Measurements from ENCODE around the gene ARHGDIG. TPM values are rescaled to one million over a fixed set of nuclear protein-coding genes. Genes with fewer than 3 reads are reported as not detected.
A peak's percentile ranks its signal among the peaks of the same experiment; 100 is the strongest.

Gene ARHGDIG
- total and polyA plus RNA-seq, 2 experiments from 2014 or later, result 3.1 to 6.5 TPM

- Histone ChIP-seq H3K9me3 (ENCODE audit: low read depth) (no peaks in the 10 kb centered on the region), H3K4me1 (ENCODE audit: low read depth) (peaks cover 11% of the 10 kb centered on the region), H3K27me3 (no peaks in the 10 kb centered on the region), H3K27ac (no peak overlapping the region), H3K36me3 (no peaks in the 10 kb centered on the region), H3K4me3 (no peak overlapping the region)
- DNase-seq (ENCODE audit: low read depth in 1 of 2, low spot score in 1 of 2), result no peak
- no peak for TF ChIP-seq CTCF (IDR thresholded peaks at IDR 0.05; ENCODE audit: low read depth, low read length)
These were observed 38.1 kb upstream of the ARHGDIG start for GRCh38 chr16:242281-242680.

- Histone ChIP-seq H3K9me3 (ENCODE audit: low read depth) (no peaks in the 10 kb centered on the region), H3K4me3 (no peak overlapping the region), H3K4me1 (ENCODE audit: low read depth) (peaks cover 11% of the 10 kb centered on the region), H3K36me3 (no peaks in the 10 kb centered on the region), H3K27ac (peak overlapping the region; percentile 4), H3K27me3 (no peaks in the 10 kb centered on the region)
- no peak for DNase-seq (ENCODE audit: low read depth in 1 of 2, low spot score in 1 of 2)
- no peak for TF ChIP-seq CTCF (IDR thresholded peaks at IDR 0.05; ENCODE audit: low read depth, low read length)
These were observed 37.0 kb upstream of the ARHGDIG start for GRCh38 chr16:243348-243747.

- Histone ChIP-seq H3K9me3 (ENCODE audit: low read depth) (no peaks in the 10 kb centered on the region), H3K27me3 (no peaks in the 10 kb centered on the region), H3K4me1 (ENCODE audit: low read depth) (peaks cover 5% of the 10 kb centered on the region), H3K36me3 (no peaks in the 10 kb centered on the region), H3K4me3 (no peak overlapping the region), H3K27ac (no peak overlapping the region)
- DNase-seq (ENCODE audit: low read depth in 1 of 2, low spot score in 1 of 2), result no peak
- TF ChIP-seq CTCF (IDR thresholded peaks at IDR 0.05; ENCODE audit: low read depth, low read length), result no peak
These were observed 35.3 kb upstream of the ARHGDIG start for GRCh38 chr16:245105-245504.

GRCh38 chr16:247027-247426 lies 33.4 kb upstream of the ARHGDIG start:
- H3K36me3 ChIP-seq, result peaks cover 6% of the 10 kb centered on the region
- DNase-seq (ENCODE audit: low read depth in 1 of 2, low spot score in 1 of 2), result no peak
- H3K27me3 ChIP-seq, result no peaks in the 10 kb centered on the region
- H3K9me3 ChIP-seq (ENCODE audit: low read depth), result no peaks in the 10 kb centered on the region
- H3K4me1 ChIP-seq (ENCODE audit: low read depth), result no peaks in the 10 kb centered on the region
- no peak overlapping the region for H3K4me3 ChIP-seq
- no peak overlapping the region for H3K27ac ChIP-seq
- TF ChIP-seq CTCF (IDR thresholded peaks at IDR 0.05; ENCODE audit: low read depth, low read length), result no peak

- Histone ChIP-seq H3K27ac (no peak overlapping the region), H3K9me3 (ENCODE audit: low read depth) (no peaks in the 10 kb centered on the region), H3K36me3 (peaks cover 10% of the 10 kb centered on the region), H3K4me1 (ENCODE audit: low read depth) (peaks cover 9% of the 10 kb centered on the region), H3K27me3 (no peaks in the 10 kb centered on the region), H3K4me3 (no peak overlapping the region)
- TF ChIP-seq CTCF (IDR thresholded peaks at IDR 0.05; ENCODE audit: low read depth, low read length), result no peak
- no peak for DNase-seq (ENCODE audit: low read depth in 1 of 2, low spot score in 1 of 2)
These were observed 31.0 kb upstream of the ARHGDIG start for GRCh38 chr16:249431-249830.
